ENCODE results near the gene RNU1-2.
"Not testable (repeated sequence)": the region's sequence is repeated elsewhere in the genome, so short reads cannot be mapped to it uniquely, and the experiment has no call there.

RNU1-2 gene

GRCh38 chr1:16888860-16889816 lies 6.6 kb upstream of the RNU1-2 start:
- DNase-seq (ENCODE audit: low read depth in 2 of 2) = peak in 1 of 2 donors; percentile 35

GRCh38 chr1:16890539-16891021 lies 5.2 kb upstream of the RNU1-2 start:
- DNase-seq (ENCODE audit: low read depth in 2 of 2) = not testable (repeated sequence)

- not testable (repeated sequence) for DNase-seq (ENCODE audit: low read depth in 2 of 2)
These were observed 4.7 kb upstream of the RNU1-2 start for GRCh38 chr1:16891057-16891456.

- DNase-seq (ENCODE audit: low read depth in 2 of 2) = not testable (repeated sequence)
These were observed 2.7 kb upstream of the RNU1-2 start for GRCh38 chr1:16892978-16893525.

GRCh38 chr1:16893796-16894195 lies 2.0 kb upstream of the RNU1-2 start:
- DNase-seq (ENCODE audit: low read depth in 2 of 2) = not testable (repeated sequence)

- DNase-seq (ENCODE audit: low read depth in 2 of 2) = not testable (repeated sequence)
These were observed 1.4 kb upstream of the RNU1-2 start for GRCh38 chr1:16894338-16894737.

GRCh38 chr1:16895233-16895597 lies 565 bp upstream of the RNU1-2 start:
- DNase-seq (ENCODE audit: low read depth in 2 of 2) = not testable (repeated sequence)

- peak in 1 of 2 donors; percentile 59 for DNase-seq (ENCODE audit: low read depth in 2 of 2)
These were observed 706 bp downstream of the RNU1-2 start for GRCh38 chr1:16896316-16897055.

GRCh38 chr1:16897653-16898052 lies 1.9 kb downstream of the RNU1-2 start:
- DNase-seq (ENCODE audit: low read depth in 2 of 2) = not testable (repeated sequence)

GRCh38 chr1:16898298-16898697 lies 2.5 kb downstream of the RNU1-2 start:
- DNase-seq (ENCODE audit: low read depth in 2 of 2) = not testable (repeated sequence)

GRCh38 chr1:16899020-16899419 lies 3.2 kb downstream of the RNU1-2 start:
- not testable (repeated sequence) for DNase-seq (ENCODE audit: low read depth in 2 of 2)

GRCh38 chr1:16900751-16901150 lies 5.0 kb downstream of the RNU1-2 start:
- DNase-seq (ENCODE audit: low read depth in 2 of 2) = no peak

GRCh38 chr1:16901371-16901770 lies 5.6 kb downstream of the RNU1-2 start:
- DNase-seq (ENCODE audit: low read depth in 2 of 2) = not testable (repeated sequence)

GRCh38 chr1:16903054-16903453 lies 7.3 kb downstream of the RNU1-2 start:
- no peak for DNase-seq (ENCODE audit: low read depth in 2 of 2)

GRCh38 chr1:16903458-16903796 lies 7.6 kb downstream of the RNU1-2 start:
- no peak for DNase-seq (ENCODE audit: low read depth in 2 of 2)

- DNase-seq (ENCODE audit: low read depth in 2 of 2) = peak; percentile 93 to 99
These were observed 8.9 kb downstream of the RNU1-2 start for GRCh38 chr1:16904560-16905109.

GRCh38 chr1:16905110-16905867 lies 9.5 kb downstream of the RNU1-2 start:
- no peak for DNase-seq (ENCODE audit: low read depth in 2 of 2)

GRCh38 chr1:16905868-16906702 lies 10.3 kb downstream of the RNU1-2 start:
- no peak for DNase-seq (ENCODE audit: low read depth in 2 of 2)

GRCh38 chr1:16906873-16907272 lies 11.1 kb downstream of the RNU1-2 start:
- DNase-seq (ENCODE audit: low read depth in 2 of 2) = no peak

All from stimulated activated CD4-positive, alpha-beta T cell treated with anti-CD3 and anti-CD28 coated beads, Interleukin-1b, Interleukin-23, amount 100 ng/mL, for 1 hour (primary cell).